HepG2 (cell line): Measurements from ENCODE around the gene DENND1C. TPM values are rescaled to one million over a fixed set of nuclear protein-coding genes. Genes with fewer than 3 reads are reported as not detected.

Experiments used
- ATAC-seq: fragments of 200-7000 bp; cut with Tn5 transposase; 3 replicates; pipeline ENCODE4 v1.9.1; 2020; ENCODE audit warnings: mild to moderate bottlenecking, moderate library complexity
- BruUV-seq: library from RNA; stranded (reverse); fragments of 400-500 nt; replicated peaks from 2 replicates; lab custom pipeline; 2021; lab: Mats Ljungman, UMichigan
- CTCF ChIA-PET: fragments of 300-600 bp; formaldehyde crosslinking; extraction: SDS; loops from one replicate; lab custom pipeline; 2021; ENCODE audit warnings: low total read pairs, inconsistent platforms, low intra/inter-chr PET ratio; lab: Yijun Ruan, JAX
- POLR2A ChIA-PET: fragments of 350-600 bp; sonication (Branson Sonifier 250); formaldehyde crosslinking; loops from one replicate; lab custom pipeline; 2020; ENCODE audit warnings: antibody characterized with exemption, inconsistent platforms; lab: Yijun Ruan, JAX
- DNase-seq: peaks from one replicate; pipeline ENCODE4 v3.0.0-alpha.2; 2015; ENCODE audit warnings: low spot score
- FAIRE-seq: peaks from 3 replicates; lab custom pipeline; 2011; peaks lifted over from hg19 to GRCh38; lab: Jason Lieb, UNC
- H2AFZ ChIP-seq: one replicate; pipeline ENCODE4 v1.6.1; 2011; ENCODE audit warnings: low read length, inconsistent platforms
- H3K27ac ChIP-seq: fragments of 300-600 bp; 3 replicates; pipeline ENCODE4 v1.8.0; 2011; ENCODE audit warnings: mixed run types, mild to moderate bottlenecking, mixed read lengths, low read length, inconsistent platforms; ENCODE audit not compliant: insufficient read depth; ENCODE audit errors: extremely low read length
- H3K27me3 ChIP-seq, 2 experiments: fragments of 200-600 bp in 1 of 2; 2 replicates in 1 of 2; 3 replicates in 1 of 2; pipeline versions ENCODE4 v1.6.0 to v1.8.0; 2011; ENCODE audit warnings: low read length in 2 of 2, mild to moderate bottlenecking in 2 of 2, moderate library complexity in 2 of 2, inconsistent platforms in 1 of 2; ENCODE audit not compliant: insufficient read depth in 2 of 2, control insufficient read depth in 1 of 2
- H3K36me3 ChIP-seq, 2 experiments: fragments of 200-600 bp in 1 of 2; replicated peaks in 1 of 2; 2 replicates in 1 of 2; 3 replicates in 1 of 2; pipeline versions ENCODE4 v1.5.1 to v1.8.0; 2011; ENCODE audit warnings: low read length in 2 of 2, inconsistent platforms in 1 of 2; ENCODE audit not compliant: insufficient read depth in 2 of 2, control insufficient read depth in 1 of 2
- H3K4me1 ChIP-seq: 2 replicates; pipeline ENCODE4 v1.5.1; 2012; ENCODE audit warnings: low read length, inconsistent platforms; ENCODE audit not compliant: insufficient read depth
- H3K4me2 ChIP-seq: 2 replicates; pipeline ENCODE4 v1.6.0; 2011; ENCODE audit warnings: low read depth, low read length, inconsistent platforms
- H3K4me3 ChIP-seq, 3 experiments: fragments of 200-600 bp in 1 of 3; sonication (generic), shearing (Covaris generic) in 1 of 3; replicated peaks in 1 of 3; 2 replicates each; pipeline ENCODE4 v1.5.1; 2011 to 2016; ENCODE audit warnings: low read length in 3 of 3, inconsistent platforms in 2 of 3, low read depth in 2 of 3, mild to moderate bottlenecking in 2 of 3, control low read depth in 1 of 3, mixed read lengths in 1 of 3; ENCODE audit not compliant: insufficient read depth in 1 of 3
- H3K79me2 ChIP-seq: one replicate; pipeline ENCODE4 v1.6.1; 2011; ENCODE audit warnings: low read length, inconsistent platforms; ENCODE audit not compliant: insufficient read depth
- H3K9ac ChIP-seq: 2 replicates; pipeline ENCODE4 v1.6.0; 2011; ENCODE audit warnings: mild to moderate bottlenecking, low read depth, low read length, inconsistent platforms; ENCODE audit not compliant: insufficient read depth
- H3K9me3 ChIP-seq: 2 replicates; pipeline ENCODE4 v1.5.1; 2012; ENCODE audit warnings: mild to moderate bottlenecking, low read length
- H4K20me1 ChIP-seq: 2 replicates; pipeline ENCODE4 v1.6.0; 2011; ENCODE audit warnings: inconsistent platforms, mild to moderate bottlenecking, low read length, moderate library complexity; ENCODE audit not compliant: insufficient read depth
- DMAP1 ChIP-seq: IDR thresholded peaks from 2 replicates; pipeline ENCODE4 v1.6.1; 2016
- ELF3 ChIP-seq: IDR thresholded peaks from 2 replicates; pipeline ENCODE4 v1.6.1; 2016; ENCODE audit warnings: missing genetic modification reagents, missing compliant biosample characterization
- MXD4 ChIP-seq: IDR thresholded peaks from 2 replicates; pipeline ENCODE4 v1.6.1; 2016; ENCODE audit warnings: mild to moderate bottlenecking, missing biosample characterization, missing genetic modification reagents
- NFE2 ChIP-seq: sonication (generic); formaldehyde crosslinking; IDR thresholded peaks from 2 replicates; pipeline ENCODE4 v1.4.0; 2020; ENCODE audit warnings: missing genetic modification reagents
- RXRA ChIP-seq: sonication (generic); formaldehyde crosslinking; IDR thresholded peaks from 2 replicates; pipeline ENCODE4 v1.5.1; 2020; ENCODE audit warnings: missing genetic modification reagents
- SRSF9 ChIP-seq: fragments of 200-400 bp; formaldehyde crosslinking; IDR thresholded peaks from 2 replicates; pipeline ENCODE4 v1.6.1; 2018; ENCODE audit warnings: borderline replicate concordance, mild to moderate bottlenecking, low read depth, low read length; ENCODE audit not compliant: insufficient read depth, poor library complexity, severe bottlenecking
- SUZ12 ChIP-seq: fragments of 150-350 bp; IDR thresholded peaks from 2 replicates; pipeline ENCODE4 v1.6.1; 2014; ENCODE audit warnings: low read depth, low read length
- THYN1 ChIP-seq: sonication (generic); formaldehyde crosslinking; IDR thresholded peaks from 2 replicates; pipeline ENCODE4 v1.8.1; 2023; ENCODE audit warnings: low read depth, mild to moderate bottlenecking, moderate library complexity, missing genetic modification reagents, borderline replicate concordance
- ZNF530 ChIP-seq: sonication (generic); formaldehyde crosslinking; IDR thresholded peaks from 2 replicates; pipeline ENCODE4 v1.5.0; 2020; ENCODE audit warnings: low read depth, mild to moderate bottlenecking, missing genetic modification reagents
- WGBS: methylation state at CpG from one replicate; pipeline ENCODE4 v1.1.6; 2017; ENCODE audit warnings: low lambda C conversion rate; 5-methylcytosine and 5-hydroxymethylcytosine counted together
- in situ Hi-C: cut with HindIII; loops from 2 replicates; pipeline ENCODE4 v1.10.0; 2017; ENCODE audit warnings: low pct_unique_long_range_greater_than_20kb; ENCODE audit not compliant: extremely low pct_ligation_motif_present
- intact Hi-C: fragments of 100-400 bp; cut with micrococcal nuclease; formaldehyde crosslinking; loops from one replicate; pipeline ENCODE4 v1.10.0; 2022; ENCODE audit not compliant: unreplicated experiment
- polyA plus RNA-seq, 8 experiments: library from polyadenylated mRNA; depleted of rRNA in 3 of 8; stranded (reverse) in 7 of 8; unstranded in 1 of 8; fragments of >200 nt; fragmentation: Illumina TruSeq in 4 of 8; extraction: Trizol in 4 of 8; gene quantifications; 2 replicates each; pipeline versions ENCODE4 v1.2.1 to v1.2.3, GENCODE V29; 2011 to 2016; ENCODE audit warnings: low read depth in 4 of 8, missing spikeins in 1 of 8, mixed read lengths in 1 of 8; ENCODE audit not compliant: insufficient read depth in 1 of 8
- total RNA-seq, 5 experiments: library from RNA; depleted of rRNA; stranded (reverse); fragments of >200 nt; fragmentation: Illumina TruSeq; extraction: Trizol; gene quantifications; 2 replicates each; pipeline ENCODE4 v1.2.3, GENCODE V29; 2016; ENCODE audit warnings: low read depth in 1 of 5
- TF ChIP-seq, protein P1 (sequence below): sonication (generic); formaldehyde crosslinking; IDR thresholded peaks from 2 replicates; pipeline ENCODE4 v1.5.0; 2020; ENCODE audit warnings: mild to moderate bottlenecking, missing genetic modification reagents
- TF ChIP-seq, protein P2 (sequence below): sonication (generic); formaldehyde crosslinking; IDR thresholded peaks from 2 replicates; pipeline ENCODE4 v1.4.0; 2020; ENCODE audit warnings: mild to moderate bottlenecking, missing genetic modification reagents
- TF ChIP-seq, protein P3 (sequence below): sonication (generic); formaldehyde crosslinking; IDR thresholded peaks from 2 replicates; pipeline ENCODE4 v1.4.0; 2020; ENCODE audit warnings: mild to moderate bottlenecking, missing genetic modification reagents, borderline replicate concordance

DENND1C gene
- total and polyA plus RNA-seq, 2 of the 13 experiments (the other 11 are each of a cell fraction or from before 2014, with no cell fraction given) = 0.04 to 0.73 TPM

DNA sequence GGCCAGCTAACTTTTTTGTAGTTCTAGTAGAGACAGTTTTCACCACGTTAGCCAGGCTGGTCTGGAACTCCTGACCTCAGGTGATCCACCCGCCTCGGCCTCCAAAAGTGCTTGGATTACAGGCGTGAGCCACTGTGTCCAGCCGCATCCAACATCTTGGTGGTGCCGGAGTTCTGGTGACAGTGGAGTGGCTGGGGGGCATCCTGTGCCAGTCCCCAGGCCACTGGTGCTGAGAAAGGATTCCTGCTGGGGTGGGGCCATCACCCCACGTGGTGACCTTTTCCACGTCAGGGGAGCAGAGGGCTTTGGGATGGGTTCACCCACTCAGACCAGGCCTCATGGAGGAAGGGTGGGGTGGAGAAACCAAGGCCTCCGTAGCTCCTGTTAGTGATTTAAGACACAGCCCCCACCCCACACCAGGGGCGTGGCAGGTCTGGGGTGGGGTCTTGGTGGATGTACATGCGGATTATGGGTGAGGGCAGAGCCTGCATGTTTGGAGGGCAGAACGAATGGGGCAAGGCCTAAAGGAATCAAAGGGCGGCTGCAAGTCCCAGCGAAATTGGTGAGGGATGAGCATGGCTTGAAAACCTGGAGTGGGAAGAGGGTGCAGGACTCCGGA, 33.4 kb upstream of the DENND1C start (continued):
- TF ChIP-seq SRSF9 (no peak), NFE2 (CRISPR knock-in tag) (no peak), MXD4 (CRISPR knock-in tag) (no peak), DMAP1 (CRISPR knock-in tag) (no peak)
- TF ChIP-seq, protein P1, sequence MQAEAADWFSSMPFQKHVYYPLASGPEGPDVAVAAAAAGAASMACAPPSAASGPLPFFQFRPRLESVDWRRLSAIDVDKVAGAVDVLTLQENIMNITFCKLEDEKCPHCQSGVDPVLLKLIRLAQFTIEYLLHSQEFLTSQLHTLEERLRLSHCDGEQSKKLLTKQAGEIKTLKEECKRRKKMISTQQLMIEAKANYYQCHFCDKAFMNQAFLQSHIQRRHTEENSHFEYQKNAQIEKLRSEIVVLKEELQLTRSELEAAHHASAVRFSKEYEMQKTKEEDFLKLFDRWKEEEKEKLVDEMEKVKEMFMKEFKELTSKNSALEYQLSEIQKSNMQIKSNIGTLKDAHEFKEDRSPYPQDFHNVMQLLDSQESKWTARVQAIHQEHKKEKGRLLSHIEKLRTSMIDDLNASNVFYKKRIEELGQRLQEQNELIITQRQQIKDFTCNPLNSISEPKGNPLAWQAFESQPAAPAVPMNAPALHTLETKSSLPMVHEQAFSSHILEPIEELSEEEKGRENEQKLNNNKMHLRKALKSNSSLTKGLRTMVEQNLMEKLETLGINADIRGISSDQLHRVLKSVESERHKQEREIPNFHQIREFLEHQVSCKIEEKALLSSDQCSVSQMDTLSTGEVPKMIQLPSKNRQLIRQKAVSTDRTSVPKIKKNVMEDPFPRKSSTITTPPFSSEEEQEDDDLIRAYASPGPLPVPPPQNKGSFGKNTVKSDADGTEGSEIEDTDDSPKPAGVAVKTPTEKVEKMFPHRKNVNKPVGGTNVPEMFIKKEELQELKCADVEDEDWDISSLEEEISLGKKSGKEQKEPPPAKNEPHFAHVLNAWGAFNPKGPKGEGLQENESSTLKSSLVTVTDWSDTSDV (CRISPR knock-in tag) = no peak
- TF ChIP-seq, protein P2, sequence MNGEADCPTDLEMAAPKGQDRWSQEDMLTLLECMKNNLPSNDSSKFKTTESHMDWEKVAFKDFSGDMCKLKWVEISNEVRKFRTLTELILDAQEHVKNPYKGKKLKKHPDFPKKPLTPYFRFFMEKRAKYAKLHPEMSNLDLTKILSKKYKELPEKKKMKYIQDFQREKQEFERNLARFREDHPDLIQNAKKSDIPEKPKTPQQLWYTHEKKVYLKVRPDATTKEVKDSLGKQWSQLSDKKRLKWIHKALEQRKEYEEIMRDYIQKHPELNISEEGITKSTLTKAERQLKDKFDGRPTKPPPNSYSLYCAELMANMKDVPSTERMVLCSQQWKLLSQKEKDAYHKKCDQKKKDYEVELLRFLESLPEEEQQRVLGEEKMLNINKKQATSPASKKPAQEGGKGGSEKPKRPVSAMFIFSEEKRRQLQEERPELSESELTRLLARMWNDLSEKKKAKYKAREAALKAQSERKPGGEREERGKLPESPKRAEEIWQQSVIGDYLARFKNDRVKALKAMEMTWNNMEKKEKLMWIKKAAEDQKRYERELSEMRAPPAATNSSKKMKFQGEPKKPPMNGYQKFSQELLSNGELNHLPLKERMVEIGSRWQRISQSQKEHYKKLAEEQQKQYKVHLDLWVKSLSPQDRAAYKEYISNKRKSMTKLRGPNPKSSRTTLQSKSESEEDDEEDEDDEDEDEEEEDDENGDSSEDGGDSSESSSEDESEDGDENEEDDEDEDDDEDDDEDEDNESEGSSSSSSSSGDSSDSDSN (CRISPR knock-in tag) = no peak
- TF ChIP-seq, all 625 proteins: peak for 0

DNA sequence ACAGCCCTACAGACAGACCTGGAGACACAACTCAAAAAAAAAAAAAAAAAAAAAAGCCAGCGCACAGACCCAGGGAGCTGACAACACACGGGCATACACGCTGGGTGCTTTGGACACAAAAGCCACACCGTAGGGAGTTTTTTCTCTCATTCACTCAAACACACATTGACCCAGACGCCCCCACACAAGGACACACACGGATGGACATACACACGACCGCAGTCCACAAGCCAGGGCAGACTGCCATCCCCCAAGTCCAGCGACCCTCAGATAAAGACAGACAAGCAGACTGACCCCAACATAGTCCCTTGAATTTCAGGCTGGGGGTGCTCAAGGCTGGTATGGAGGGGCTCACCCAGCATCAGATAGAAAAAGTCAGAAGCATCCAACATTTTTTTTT, 32.5 kb upstream of the DENND1C start:
- 45% methylated on average over 9 of the region's 9 CpGs for WGBS
- H3K9ac ChIP-seq = no peak overlapping the region
- POLR2A ChIA-PET = no interaction called here
- DNase-seq (no peak), ATAC-seq (no peak), FAIRE-seq (no peak)
- H3K4me3 ChIP-seq = no peak overlapping the region
- no peak overlapping the region for H3K27ac ChIP-seq
- H3K79me2 ChIP-seq = no peaks in the 10 kb centered on the region
- H3K27me3 ChIP-seq = no peaks in the 10 kb centered on the region; a peak in 1 of 5 replicates
- no peaks in the 10 kb centered on the region for H3K9me3 ChIP-seq
- H3K4me1 ChIP-seq = peaks cover 66% of the 10 kb centered on the region
- CTCF ChIA-PET = no interaction called here
- intact Hi-C loops = no loop called here
- BruUV-seq = no TSS peak
- H3K4me2 ChIP-seq = no peak overlapping the region
- no peaks in the 10 kb centered on the region for H4K20me1 ChIP-seq
- no peaks in the 10 kb centered on the region for H3K36me3 ChIP-seq
- in situ Hi-C loops = no loop called here
- no peak overlapping the region for H2AFZ ChIP-seq
- TF ChIP-seq SUZ12 (no peak), ZNF530 (no peak), RXRA (CRISPR knock-in tag) (no peak), THYN1 (CRISPR knock-in tag) (no peak), ELF3 (CRISPR knock-in tag) (no peak)
- TF ChIP-seq, protein P3, sequence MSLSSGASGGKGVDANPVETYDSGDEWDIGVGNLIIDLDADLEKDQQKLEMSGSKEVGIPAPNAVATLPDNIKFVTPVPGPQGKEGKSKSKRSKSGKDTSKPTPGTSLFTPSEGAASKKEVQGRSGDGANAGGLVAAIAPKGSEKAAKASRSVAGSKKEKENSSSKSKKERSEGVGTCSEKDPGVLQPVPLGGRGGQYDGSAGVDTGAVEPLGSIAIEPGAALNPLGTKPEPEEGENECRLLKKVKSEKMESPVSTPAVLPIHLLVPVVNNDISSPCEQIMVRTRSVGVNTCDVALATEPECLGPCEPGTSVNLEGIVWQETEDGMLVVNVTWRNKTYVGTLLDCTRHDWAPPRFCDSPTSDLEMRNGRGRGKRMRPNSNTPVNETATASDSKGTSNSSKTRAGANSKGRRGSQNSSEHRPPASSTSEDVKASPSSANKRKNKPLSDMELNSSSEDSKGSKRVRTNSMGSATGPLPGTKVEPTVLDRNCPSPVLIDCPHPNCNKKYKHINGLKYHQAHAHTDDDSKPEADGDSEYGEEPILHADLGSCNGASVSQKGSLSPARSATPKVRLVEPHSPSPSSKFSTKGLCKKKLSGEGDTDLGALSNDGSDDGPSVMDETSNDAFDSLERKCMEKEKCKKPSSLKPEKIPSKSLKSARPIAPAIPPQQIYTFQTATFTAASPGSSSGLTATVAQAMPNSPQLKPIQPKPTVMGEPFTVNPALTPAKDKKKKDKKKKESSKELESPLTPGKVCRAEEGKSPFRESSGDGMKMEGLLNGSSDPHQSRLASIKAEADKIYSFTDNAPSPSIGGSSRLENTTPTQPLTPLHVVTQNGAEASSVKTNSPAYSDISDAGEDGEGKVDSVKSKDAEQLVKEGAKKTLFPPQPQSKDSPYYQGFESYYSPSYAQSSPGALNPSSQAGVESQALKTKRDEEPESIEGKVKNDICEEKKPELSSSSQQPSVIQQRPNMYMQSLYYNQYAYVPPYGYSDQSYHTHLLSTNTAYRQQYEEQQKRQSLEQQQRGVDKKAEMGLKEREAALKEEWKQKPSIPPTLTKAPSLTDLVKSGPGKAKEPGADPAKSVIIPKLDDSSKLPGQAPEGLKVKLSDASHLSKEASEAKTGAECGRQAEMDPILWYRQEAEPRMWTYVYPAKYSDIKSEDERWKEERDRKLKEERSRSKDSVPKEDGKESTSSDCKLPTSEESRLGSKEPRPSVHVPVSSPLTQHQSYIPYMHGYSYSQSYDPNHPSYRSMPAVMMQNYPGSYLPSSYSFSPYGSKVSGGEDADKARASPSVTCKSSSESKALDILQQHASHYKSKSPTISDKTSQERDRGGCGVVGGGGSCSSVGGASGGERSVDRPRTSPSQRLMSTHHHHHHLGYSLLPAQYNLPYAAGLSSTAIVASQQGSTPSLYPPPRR = no peak
